Activated CD4-positive, CD25-positive, alpha-beta regulatory T cell (primary cell): Measurements from ENCODE around the gene TANGO6.

ENCODE experiments used
- DNase-seq, 4 experiments: peaks; one replicate each; lab custom pipeline; 2025; lab: John Stamatoyannopoulos, UW

The TANGO6 gene

DNA sequence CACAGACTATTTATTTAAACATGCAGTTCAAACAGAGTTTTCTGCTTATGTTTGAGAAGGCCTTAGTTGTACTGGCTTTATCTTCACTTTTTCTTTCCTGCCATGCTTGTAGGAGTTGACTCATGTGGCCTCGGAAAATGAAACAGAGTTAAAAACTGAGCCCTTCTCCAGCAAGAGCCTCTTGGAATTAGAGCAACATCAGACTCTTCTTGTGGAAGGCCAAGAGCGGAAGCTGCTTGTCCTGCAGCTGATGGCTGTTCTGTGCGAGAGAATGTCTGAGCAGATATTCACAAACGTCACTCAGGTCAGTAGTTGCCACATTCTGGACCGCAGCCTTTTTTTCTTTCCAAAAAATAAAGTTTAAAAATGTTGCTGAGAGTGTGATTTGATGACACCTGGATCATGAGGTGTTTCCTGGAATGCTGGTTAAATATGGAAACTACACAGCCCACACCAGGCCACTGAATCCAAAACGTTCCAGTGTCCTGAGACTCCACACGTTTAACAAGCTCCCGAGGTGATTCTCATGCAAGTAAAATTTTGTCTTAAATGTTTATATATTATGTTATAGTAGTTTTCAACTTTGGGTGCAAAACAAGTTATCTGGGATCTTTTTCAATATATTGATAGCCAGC is 65.9 kb downstream of the TANGO6 start:
- DNase-seq: no peak

GRCh38 chr16:68910051-68910450 is 66.7 kb downstream of the TANGO6 start:
- DNase-seq: no peak

DNA sequence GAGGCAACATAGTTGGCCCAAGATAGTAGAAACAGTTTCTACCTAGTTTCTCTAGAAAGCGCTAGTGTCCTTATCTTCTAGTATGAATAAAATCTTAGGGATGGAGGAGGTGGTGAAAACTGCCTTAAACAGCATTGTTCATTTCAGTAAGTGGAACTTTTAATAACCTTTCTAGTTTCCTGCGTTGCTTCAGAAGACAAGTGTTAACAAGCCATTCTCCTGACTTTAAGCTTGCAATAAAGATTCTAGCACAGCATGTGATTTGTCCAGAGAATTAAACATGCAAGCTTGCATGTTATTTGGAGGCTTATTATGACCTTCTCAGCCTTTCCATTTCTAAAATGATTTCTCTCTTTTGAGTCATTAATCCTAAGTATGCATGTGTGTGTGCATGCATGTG is 72.3 kb downstream of the TANGO6 start:
- no peak for DNase-seq

DNA sequence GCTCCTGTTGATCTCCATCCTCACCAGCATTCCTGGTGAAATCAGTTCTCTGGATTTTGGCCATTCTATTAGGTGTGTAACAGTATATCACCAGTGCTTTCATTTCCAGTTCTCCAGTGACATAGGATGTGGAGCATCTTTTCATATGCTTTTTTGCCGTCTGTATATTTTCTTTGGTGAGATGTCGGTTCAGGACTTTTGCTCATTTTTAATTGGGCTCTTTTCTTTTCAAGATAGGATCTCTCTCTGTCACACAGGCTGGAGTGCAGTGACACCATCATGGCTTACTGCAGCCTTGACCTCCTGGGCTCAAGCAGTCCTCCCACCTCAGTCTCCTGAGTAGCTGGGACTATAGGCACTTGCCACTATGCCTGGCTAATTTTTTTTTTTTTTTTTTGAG is 74.2 kb downstream of the TANGO6 start:
- DNase-seq: no peak

- DNase-seq: no peak
These were observed 77.0 kb downstream of the TANGO6 start for GRCh38 chr16:68920349-68920748.

DNA sequence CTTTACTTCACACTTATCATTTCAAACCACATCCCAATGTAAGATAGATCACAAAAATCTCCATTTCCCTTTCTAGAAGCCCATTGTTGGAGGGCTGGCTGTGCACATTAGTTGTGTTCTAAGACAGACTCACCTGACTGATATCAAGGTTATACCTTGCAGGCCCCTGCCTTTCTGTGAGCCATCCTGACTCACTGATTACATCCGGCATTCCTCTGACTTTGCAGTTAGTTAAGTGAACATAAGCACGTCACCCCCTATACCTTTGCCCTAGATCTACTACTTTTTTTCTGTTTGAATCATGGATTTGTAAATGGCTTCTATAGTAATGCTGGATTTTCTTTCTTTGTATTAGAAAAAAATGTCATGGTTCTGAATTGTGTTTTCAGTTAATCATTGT is 78.3 kb downstream of the TANGO6 start:
- DNase-seq: no peak

- DNase-seq: no peak
These were observed 79.8 kb downstream of the TANGO6 start for GRCh38 chr16:68923116-68923515.

GRCh38 chr16:68927018-68927417 is 83.7 kb downstream of the TANGO6 start:
- no peak for DNase-seq

- no peak for DNase-seq
These were observed 87.9 kb downstream of the TANGO6 start for GRCh38 chr16:68931196-68931595.

- DNase-seq: no peak
These were observed 91.1 kb downstream of the TANGO6 start for GRCh38 chr16:68934402-68934801.

DNA sequence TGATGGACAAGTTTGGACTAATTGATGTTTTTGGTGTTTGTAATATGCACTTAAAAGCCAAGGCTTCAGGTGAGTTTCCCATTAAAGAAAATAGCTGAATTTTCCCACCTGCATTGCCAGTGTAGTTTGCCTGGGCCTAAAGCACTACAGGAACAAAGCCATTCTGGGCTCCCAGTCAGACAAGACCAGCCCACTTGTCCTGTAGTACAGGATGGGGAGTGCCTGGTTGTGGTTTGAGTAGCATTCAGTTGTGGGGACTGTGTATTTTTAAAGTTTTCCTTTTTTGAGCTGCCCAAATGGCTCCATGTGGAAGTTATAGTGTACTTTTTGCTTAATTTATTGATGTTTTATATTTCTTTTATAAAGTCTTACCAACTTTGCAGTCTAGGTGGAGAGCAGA is 91.7 kb downstream of the TANGO6 start:
- DNase-seq: no peak

GRCh38 chr16:68936736-68937631 is 93.7 kb downstream of the TANGO6 start:
- no peak for DNase-seq

DNA sequence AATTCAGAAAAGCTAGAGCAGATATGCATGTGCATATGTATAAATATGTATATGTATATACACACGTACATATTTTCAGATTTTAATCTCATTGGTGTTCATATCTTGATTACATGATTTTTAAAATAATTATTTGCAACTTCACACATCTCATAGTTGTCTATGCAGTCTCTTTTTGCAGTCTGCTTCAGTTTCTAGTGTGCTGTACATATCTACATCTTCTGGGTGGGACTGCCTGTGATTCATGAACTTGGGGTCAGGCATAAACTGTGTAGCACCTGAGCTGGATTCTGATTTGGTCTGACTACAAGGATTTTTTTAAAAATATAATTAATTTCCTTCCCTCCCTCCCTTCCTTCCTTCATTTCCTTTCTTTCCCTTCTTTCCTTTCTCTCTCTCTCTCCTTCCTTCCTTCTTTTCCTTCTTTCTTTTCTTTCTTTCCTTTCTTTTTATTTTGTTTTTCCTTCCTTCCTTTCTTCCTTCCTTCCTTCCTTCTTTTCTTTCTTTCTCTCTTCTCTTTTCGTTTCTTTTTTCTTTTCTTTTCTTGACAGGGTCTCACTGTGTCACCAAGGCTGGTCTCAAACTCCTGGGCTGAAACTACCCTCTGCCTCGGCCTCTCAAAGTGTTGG is 96.5 kb downstream of the TANGO6 start:
- DNase-seq: no peak

GRCh38 chr16:68940816-68941215 is 97.5 kb downstream of the TANGO6 start:
- no peak for DNase-seq

- no peak for DNase-seq
These were observed 100.6 kb downstream of the TANGO6 start for GRCh38 chr16:68943961-68944360.

GRCh38 chr16:68948230-68948910 is 105.0 kb downstream of the TANGO6 start:
- no peak for DNase-seq

DNA sequence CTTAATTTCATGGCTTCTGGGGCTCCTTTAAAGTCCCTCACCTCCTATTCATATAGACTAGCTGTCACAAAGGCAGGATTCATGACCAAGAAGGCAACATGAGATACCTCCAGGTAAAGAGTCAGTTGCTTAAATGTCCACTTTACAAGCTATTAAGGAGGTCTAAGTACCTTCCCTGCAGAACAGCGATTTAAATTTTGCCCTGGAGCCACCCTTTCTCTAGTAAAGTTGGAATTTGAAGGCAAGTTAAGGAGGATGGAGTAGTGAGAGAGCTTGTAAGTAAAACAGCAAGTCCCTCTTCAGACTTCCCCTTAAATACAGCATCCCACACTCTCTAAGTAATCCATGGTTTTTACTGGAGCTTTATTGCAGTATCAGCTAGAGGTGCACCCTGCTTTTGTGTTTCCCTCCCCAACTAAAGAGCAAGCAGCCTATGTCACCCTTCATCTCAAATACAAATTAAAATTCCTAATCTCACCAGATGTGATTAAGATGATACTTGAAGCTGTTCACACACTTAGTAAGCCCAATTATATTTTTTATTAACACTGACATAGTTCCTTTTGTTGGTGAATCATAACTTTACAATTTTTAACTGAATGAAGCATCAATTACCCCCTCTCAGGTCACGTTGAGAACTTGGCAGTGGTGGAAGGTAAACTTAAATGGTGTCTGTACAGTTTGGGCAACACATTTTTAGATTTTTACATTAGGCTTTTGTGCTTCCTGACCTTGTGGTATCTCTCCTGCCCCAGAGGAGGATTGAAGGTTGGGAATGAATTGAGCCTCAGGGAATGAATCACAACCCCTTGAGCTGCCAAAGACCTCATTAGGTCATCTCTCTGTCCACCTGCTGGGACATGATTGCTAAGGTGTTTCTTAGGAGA is 108.9 kb downstream of the TANGO6 start:
- no peak for DNase-seq

DNA sequence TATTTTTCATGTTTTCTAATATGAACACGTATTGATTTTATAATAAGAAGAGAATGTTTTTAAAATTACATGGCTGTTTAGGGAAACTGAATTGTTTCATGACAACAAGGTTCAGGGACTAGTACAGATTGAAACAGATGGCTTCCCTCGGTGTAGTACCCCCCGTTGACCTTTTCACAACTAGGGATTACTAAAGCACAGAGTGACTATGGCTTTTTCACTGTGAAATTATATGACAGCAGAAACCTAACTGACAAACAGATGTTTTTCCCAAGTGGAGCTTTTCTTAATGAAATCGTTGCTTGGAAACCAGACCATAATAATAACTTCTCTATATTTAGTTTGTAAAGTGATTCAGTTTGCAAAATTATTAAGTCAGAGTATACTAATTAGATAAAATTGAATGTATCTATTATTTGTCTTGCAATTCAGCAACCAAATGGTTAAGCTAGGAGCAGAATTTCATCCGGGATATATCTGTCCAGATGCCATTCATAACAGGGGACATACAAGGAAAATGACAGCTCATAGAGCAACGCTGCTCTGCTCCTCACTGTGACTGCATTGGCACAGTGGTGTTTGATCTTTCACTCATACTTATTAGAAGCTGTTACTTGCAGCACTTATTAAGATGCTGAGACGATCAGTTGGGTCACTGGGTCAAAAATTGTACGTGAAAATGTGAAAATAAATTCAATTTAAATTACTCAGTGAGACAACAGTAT is 111.7 kb downstream of the TANGO6 start:
- DNase-seq: no peak

DNA sequence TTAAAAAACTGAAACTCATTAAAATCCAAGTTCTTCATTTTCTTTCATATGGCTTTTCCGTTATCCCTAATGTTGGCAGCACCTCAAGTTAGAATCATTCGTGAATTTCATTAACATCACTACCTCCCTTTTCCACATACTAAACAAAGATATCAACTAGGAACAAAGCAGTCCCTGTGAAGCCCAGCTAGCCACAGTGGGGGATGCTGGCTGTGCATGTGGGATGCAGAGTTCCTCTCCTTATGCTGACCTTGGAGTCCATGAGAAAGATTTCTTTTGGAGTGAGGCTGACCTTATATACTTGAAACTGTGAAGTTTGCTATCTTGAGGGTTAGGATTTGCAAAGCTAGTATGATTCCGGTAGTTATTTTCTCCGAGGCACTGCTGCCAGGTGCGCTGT is 117.6 kb downstream of the TANGO6 start:
- DNase-seq: no peak

DNA sequence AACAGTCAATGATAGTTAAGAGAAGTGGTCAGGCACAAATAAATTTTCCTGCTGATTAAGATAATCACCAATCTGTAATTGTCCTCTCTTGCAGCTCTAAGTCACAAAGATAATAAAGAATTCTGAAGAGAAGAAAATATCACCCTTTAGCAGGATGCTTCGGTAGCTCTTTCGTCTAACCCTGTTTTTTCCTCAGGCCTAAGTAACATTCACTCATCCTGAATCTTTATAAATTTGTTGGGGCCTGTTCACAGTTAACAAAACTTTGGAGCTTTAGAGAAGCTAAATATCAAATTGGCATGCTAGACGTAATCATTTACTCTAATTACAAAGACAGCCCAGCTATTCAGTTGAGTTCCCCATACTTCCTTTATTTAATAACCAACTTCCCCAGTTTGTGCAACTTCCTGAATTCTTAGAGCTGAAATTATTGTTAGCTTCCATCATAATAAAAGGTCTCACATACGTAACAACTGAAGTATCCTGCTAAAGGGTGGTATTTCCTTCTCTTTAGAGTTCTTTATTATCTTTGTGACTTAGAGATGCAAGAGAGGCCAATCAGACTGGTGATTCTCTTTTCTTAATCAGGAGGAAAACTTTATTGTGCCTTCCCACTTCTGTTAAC is 118.6 kb downstream of the TANGO6 start:
- DNase-seq: no peak
